LNCaP clone FGC (cell line): ENCODE results near the gene TMEM63C.

Source experiments
- DNase-seq: peaks from one replicate; pipeline ENCODE4 v3.0.0-alpha.2; 2011; ENCODE audit warnings: low read depth
- H3K4me3 ChIP-seq: 2 replicates; pipeline ENCODE4 v1.5.1; 2011; ENCODE audit warnings: mild to moderate bottlenecking, low read depth, low read length, control low read depth
- TF ChIP-seq, protein P1 (sequence below): IDR thresholded peaks from 2 replicates; pipeline ENCODE4 v1.5.1; 2012; ENCODE audit warnings: mild to moderate bottlenecking; ENCODE audit not compliant: control insufficient read depth, insufficient read depth; ENCODE audit errors: extremely low read depth

TMEM63C gene

DNA sequence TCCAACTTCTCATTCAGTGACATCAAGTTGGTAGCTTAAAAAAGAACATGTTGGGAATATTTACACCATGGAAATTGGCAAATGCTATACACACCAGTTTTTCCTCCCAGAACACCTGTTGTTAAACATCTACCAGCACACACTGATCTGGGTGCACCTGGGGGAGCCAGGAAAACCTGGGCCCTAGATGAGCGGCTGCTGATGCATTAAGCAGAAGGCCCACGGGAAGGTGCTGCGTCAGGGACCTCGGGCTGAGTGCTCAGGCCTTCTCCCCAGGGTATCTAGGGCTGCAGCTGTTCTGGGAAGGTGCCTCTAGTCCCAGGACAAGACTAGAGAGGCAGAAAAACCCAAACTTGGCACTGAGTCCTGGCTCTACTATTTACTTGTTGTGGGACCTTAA is 92.2 kb downstream of the TMEM63C start:
- no peak overlapping the region for H3K4me3 ChIP-seq
- DNase-seq: no peak
- TF ChIP-seq, protein P1, sequence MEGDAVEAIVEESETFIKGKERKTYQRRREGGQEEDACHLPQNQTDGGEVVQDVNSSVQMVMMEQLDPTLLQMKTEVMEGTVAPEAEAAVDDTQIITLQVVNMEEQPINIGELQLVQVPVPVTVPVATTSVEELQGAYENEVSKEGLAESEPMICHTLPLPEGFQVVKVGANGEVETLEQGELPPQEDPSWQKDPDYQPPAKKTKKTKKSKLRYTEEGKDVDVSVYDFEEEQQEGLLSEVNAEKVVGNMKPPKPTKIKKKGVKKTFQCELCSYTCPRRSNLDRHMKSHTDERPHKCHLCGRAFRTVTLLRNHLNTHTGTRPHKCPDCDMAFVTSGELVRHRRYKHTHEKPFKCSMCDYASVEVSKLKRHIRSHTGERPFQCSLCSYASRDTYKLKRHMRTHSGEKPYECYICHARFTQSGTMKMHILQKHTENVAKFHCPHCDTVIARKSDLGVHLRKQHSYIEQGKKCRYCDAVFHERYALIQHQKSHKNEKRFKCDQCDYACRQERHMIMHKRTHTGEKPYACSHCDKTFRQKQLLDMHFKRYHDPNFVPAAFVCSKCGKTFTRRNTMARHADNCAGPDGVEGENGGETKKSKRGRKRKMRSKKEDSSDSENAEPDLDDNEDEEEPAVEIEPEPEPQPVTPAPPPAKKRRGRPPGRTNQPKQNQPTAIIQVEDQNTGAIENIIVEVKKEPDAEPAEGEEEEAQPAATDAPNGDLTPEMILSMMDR: no peak

DNA sequence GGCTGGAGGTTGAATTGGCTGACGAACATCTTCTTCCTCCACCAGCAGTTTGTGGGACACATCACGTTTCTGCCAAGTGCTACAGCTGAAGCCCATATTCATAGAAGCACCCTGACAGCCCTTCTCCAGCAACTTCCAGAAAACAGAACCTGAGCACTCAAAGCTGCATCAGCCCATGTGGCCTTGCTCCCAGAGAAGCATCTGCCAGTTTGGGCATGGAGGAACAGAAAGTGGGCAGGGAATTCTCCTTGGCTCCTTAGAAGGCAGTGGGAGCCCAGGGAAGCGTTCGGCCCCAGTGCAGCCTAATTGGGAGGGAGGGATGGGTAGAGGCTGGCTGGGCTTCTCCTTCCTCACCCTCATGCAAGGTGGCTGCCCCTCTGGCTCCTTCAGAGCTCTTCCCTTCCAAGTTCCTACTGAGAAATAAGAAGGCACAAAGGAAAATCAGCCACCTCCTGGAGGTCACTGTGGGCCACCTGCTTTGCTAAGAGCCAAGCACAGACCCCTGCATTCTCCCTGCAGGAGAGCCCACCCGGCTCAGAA is 93.5 kb downstream of the TMEM63C start:
- TF ChIP-seq, protein P1: no peak
- H3K4me3 ChIP-seq: no peak overlapping the region
- no peak for DNase-seq

DNA sequence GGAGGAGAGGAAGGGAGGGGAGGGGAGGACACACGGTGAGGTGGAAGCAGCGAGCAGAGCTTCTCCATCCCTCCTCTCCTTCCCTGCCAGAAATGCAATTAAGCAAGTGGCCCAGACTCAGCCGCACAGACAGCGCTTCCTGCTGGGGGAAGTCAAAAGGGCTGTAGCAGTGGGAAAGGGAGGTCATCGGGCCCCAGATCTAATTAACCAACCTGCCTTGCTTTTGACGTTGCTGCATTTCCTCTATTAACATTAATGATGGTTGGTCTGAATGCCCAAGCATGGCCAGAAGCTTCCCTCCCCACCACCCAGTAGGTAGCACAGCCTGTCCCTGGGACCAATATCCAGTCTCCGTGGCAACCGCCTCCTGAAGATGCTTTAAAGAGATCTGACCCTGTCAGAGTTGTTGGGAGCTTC is 94.0 kb downstream of the TMEM63C start:
- no peak overlapping the region for H3K4me3 ChIP-seq
- no peak for DNase-seq
- TF ChIP-seq, protein P1: no peak

DNA sequence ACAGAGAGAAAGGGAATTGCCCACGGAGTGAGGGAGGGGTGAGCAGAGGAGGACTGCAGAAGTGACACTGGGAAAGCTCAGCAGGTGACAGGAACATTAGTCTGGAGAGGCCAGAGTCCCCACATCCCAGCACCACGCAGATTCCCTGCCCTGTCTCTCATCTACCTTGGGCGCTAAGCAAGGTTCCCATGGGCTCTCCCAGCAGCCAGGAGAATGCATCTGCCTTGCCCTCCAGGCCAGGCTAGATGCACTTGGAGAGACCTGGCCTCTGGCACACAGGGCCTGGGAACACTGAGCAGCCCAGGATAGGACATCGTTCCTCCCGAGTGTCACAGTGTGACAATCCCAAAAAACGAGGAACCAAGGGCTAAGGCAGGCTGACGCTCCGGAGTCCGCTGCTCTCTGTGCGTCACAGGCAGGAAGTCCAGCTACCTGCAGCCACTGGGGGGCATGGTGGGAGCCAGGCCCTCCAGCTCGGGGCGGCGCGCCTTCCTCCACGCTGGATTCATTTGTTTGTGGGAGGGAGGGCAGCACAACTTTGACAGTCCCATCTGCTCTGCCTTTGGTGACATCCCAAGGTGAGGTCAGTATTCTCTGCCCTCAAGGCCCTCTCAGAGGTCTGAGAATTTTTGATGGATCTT is 94.8 kb downstream of the TMEM63C start:
- no peak for DNase-seq
- TF ChIP-seq, protein P1: no peak
- no peak overlapping the region for H3K4me3 ChIP-seq

DNA sequence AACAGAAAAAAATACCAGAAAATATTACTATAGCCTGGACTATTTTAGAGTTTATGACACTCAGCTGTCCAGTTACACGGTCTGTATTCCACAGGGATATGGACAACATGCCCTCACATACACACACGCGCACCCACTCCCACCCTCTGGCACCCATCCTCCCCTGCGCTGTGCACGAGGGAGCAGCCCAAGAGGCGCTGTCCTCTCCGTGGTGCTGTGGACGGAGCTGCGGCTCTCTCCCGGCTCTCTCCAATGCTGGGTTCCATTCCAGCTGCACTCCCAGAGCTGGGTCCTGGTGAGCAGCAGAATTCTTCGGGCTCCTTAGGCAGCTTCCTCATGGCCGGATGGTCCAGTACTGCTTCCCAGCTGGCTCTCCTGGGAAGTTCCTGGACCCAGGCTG is 95.4 kb downstream of the TMEM63C start:
- H3K4me3 ChIP-seq: no peak overlapping the region
- no peak for DNase-seq
- TF ChIP-seq, protein P1: no peak

DNA sequence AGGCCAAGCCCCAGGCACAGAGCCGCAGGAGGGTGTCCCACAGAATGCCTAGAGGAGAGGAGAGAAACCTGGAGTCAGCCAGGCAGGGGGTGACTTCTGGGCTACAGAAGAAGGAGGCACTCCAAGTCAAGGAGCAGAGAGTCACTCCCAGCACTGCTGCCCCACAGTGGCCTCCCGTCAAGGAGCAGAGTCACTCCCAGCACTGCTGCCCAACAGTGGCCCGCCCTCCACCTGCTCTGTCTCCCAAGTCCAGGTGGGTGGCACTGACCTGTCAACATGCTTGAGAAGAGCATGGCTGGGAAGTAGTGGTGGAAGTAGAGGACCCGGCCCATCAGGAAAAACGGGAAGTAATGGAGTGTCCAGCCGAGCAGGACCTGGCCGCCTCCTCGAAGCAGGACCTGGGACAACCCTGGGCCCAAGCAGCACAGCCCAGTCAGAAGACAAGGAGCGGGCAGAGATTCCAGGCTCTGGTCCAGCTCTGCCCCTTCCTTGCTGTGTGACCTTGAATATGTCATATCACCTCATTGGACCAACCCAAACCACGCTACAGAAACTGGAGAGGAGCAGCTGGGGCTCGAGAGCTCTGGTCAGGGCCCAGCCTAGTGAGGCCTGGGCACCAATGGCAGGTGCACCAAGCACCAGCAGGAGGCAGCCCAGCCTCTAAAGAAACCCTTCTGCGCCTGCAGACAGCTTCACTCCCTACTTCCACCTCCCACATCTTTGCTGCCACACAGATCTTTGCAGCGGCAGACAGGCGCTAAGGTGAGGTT is 97.0 kb downstream of the TMEM63C start:
- no peak for DNase-seq
- TF ChIP-seq, protein P1: no peak
- H3K4me3 ChIP-seq: no peak overlapping the region
